Measurements from ENCODE around the gene STK24. TPM values are rescaled to one million over a fixed set of nuclear protein-coding genes. Genes with fewer than 3 reads are reported as not detected.

Gene STK24
- polyA plus RNA-seq, 5 donors: 66.5 to 85.4 (median 72.7) TPM

DNA sequence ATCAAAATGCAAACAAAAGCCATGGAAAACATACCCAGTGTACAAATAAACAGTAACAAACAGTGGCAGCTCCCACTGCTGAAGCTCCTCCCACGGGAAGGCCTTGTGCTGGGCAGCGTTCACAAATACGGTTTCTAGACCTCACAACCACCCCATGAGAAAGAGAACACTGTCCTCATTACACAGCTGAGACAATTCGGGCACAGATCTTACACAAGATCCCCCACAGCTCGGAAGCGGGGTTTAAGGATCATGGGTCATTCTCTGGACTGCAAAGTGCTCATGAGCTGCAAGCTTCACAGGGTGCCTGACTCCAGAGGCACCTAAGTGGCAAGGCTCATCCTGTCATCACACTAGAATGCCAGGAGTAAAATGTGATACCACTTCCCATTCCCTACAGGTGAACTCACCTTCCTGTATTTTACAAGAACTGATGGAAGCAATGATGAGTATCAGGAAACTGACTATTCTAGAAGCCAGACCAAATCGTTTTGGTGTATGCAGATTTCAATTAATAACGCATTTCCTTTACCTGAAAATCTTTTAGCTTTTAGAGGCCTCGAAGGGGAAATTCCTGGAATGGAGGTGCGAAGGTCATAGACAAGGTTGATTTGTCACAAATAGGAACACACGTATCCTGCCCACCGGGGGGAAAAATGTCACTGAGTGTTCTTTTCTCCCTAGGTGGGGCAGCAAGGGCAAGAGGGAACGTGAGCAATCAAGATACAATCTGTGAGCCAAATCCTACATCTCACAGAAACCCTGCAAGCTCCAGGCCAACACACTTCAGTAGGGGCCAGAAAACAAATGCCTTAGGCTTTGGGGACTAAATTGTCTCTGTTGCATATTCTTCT is 41.2 kb downstream of the STK24 start:
- DNase-seq: no peak

DNA sequence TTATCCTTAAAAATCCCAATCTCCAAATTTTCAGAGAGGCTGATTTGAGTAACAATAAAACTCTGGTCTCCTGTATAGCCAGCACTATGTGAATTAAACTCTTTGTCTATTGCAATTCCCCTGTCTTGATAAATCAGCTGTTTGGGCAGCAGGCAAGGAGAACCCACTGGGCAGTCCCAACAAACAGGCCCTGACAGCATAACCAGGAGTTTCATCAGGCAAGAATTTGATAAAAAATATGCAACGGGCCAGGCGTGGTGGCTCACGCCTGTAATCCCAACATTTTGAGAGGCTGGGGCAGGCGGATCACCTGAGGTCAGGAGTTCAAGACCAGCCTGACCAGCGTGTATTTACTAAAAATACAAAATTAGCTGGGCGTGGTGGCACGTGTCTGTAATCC is 42.1 kb downstream of the STK24 start:
- no peak for DNase-seq

DNA sequence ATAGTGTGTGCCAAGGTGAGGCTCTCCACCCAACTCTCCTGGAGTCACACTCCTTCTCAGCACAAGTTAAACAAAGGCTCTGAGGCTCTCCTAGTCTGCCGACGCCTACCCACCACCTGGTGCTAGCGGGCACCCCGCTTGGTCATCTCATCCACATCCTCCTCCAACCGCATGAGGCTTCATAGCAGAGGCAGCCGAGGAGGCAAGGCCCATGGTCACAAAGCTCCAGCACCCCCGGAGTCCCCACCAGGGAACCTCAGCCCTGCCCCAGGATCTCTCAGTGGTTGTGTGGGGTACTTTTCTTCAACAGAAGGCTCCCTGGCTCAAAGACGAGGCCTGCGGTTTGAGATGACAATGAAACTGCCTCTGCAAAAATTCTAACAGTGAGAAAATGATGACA is 43.0 kb downstream of the STK24 start:
- no peak for DNase-seq

DNA sequence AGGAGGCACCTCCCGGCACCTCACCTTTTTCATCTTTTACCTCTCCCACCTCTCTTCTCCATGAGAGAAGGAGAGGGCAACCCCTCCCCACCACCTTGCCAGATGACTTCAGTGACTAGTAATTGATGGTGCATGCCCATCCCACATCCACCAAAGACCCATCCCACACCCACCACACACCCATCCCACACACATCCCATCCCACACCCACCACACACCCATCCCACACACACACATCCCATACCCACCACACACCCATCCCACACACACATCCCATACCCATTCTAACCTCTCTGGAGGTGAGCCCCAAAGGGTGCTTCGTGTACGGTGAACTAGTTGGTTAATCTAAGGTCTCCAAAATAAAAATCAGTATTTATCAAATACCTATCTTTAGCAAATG is 44.7 kb downstream of the STK24 start:
- no peak for DNase-seq

DNA sequence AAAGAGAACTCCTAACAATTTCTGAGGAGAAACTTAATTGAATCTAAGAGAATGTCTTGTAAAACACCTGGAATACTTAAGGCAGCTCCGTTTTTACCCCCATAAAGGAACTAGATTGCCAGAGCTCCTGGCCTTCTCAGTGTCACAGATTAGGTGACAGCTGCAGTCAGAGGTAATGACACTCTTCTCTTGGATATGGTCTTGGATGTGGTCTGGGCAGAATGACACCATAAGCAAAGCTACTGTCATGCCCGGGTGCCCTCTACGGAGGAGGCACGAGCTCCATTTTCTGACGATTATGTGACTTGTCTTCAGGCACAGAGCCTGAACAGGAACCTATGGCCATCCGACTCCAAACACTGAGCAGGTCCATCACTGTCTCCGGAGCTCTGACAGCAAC is 46.7 kb downstream of the STK24 start:
- no peak for DNase-seq

DNA sequence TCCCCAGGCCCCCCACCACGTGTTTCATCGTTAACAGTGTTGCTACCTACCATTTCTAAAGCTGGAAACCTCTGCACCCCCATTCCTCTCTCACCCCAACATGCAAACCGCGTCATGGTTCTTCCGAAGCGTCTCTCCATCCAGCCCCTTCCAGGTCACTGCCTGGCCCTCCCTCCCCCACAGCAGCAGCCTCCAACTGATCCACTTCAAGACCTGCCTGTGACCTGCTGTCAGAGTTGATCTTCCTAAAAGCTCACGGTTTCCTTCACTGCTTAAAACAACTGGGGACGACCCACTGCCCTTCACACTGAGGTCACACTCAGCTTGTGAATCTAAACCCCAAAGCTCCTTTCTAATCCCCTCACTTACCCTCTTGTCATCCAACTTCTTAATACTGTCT is 47.7 kb downstream of the STK24 start:
- no peak for DNase-seq

DNA sequence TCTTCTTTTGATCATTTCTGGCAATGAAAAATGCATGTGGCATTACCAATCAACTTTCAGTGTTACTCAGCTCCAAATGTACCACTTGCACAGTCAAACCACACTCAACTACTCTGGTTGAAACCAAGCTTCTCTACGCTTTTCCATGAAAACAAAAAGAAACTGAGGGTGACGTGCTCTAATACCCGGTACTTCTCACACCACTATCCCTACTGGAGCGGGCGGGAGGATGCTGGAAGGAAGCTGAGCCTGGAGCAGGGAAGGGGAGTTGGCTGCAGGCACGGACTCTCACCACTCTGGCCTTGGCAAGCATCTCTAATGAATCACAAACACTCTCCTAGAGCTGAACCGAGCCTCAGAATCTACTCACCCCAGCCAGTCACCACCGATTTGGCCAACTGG is 48.2 kb downstream of the STK24 start:
- DNase-seq: no peak

DNA sequence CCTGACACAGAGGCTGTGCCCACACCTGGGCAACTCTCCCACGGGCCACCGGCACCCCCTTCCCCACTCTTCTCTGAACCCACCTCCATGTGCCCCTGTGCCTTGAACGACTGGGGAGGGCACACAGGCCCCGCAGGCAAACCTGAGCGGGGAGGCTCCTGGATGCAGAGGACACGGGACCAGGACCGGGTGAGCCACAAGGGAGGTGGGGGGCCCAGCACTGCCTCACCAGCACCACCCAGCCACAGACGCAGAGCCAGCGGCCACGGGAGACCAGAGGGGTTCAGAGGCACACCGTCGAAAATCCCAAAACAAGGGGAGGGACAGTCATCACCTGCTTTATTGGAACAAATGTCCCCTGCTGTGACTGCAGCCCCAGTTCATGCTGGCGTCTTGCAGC is 49.4 kb downstream of the STK24 start:
- no peak for DNase-seq

DNA sequence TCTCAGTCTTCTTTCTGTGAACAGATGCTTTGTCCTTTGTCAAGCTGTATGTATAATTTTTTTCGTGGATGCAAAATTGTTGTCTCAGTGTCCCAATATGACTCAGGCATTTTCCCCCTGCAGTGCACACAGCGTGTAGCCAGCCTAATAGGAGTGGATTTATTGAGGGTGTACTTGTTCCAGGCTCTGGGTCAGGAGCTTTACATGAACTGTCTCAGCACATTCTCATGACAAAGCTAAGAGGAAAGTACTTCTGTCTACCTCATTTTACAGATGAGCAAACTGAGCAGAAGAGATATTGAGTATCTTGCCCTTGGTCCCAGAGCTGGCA is 50.8 kb downstream of the STK24 start:
- no peak for DNase-seq

DNA sequence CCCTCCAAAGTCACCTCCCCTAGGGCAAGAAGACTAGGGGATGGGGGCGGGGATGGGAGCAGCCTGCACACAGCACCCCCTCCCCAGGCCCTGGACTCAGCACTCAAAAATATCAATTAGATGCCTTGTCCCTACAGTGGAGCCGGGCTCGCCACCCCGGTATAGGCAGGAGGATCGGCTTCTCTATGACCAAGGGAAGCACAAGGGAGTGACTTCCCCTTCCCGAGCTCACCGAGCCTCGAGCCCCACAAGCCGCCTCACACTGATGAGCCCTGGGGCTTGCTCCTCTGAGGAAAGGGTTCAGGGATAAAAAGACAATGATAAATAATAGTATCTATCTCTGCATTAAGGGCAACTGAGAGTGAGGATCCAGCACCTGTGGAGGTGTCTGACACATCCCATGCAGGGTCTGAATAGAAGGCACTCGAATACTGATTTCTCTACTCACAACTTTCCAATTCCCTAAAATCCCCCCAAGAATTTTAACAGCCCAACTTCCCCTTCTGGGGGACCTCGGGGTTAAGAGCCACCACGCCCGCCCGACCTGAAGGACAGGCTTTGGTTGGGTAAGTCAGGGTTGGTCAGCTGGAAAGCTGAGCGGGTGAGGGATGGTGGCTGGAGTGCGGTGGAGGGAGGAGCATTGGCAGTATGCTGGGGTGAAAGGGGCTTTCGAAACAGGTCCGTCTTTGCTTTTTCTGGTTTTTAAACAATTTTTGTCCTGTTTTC is 51.3 kb downstream of the STK24 start:
- no peak for DNase-seq

DNA sequence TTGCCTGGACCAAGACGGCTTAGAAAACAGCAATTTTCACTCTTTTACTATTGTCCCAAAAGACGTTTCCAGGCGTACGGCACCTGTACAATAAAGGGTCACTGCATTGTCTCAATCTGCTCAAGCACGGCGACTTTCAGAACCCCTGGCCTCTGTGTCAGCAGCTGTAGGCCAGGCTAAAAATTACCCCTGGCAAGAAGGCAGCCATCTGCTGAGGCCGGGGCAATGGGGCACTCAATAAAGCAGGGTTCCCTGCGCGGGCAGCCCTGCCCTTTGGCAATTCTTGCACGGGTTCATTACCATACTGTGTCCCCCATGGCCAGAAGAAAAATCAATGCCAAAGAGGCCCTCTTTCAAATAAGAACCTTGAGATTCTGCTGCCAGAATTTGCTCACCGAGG is 52.1 kb downstream of the STK24 start:
- DNase-seq: no peak

DNA sequence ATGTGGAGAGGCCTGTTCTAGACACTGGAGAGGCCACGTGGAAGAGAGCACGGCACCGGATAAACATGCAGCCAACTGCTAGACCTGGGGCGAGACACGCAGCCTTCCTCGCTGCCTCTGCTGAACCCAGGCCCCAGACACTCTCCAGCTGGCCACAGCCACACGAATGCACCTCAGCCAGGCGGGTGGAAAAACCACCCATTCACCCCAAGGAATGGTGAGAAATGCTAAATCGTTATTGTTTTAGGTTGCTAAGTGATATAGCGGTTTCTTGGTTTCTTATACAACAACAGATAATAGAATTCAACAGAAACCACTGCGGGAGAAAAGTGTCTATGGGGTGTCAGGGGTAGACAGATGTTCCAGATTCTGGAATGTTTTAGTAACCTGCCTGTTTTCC is 52.5 kb downstream of the STK24 start:
- DNase-seq: no peak

DNA sequence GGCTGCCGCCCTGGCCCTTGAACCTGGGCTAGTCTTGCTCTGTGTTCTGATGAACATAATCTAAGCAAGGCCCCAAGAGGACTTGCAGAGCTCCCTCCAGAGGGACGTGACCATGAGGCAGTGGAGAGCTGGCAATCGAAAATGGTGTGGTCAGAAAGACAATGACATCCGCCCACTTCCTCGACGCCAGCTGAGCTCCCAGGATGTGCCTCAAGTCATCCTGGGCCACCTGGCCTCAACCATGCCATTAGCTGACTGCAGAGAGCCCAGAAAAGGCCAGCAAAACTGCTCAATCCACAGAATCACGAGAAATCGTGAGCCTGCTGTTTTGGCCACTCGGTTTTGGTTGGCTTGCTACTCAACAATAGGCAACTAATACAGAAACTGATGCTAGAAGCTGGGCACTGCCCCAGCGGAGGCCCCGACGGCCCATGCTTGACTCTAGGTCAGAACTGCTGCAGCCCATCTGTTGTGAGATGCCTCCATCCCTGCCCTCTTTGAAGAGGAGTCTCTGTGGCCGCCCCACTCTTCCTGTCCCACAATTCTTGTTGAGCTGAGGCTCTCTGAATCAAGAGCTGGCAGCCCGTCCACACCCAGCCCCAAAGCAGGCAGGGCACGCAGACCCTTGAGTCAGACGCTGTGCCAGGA is 53.3 kb downstream of the STK24 start:
- no peak for DNase-seq

DNA sequence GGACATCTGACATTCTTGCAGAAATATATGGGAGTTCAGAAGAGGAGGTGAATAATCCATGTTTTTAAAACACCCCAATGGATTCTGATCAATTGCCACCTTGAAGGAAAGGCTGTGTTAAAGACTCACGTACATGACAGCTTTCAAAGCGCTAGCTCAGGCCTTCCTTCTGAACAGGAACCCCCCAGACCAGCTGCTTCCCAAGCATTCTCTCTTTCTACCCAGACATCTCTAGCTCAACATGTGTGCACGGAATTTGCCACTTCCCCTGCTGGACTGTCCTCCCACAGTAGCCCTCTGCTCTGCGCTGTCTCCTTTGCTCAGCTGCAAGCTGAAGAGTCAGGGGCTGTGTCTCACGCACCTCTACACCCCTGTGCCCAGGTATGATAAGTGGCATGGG is 54.5 kb downstream of the STK24 start:
- no peak for DNase-seq

DNA sequence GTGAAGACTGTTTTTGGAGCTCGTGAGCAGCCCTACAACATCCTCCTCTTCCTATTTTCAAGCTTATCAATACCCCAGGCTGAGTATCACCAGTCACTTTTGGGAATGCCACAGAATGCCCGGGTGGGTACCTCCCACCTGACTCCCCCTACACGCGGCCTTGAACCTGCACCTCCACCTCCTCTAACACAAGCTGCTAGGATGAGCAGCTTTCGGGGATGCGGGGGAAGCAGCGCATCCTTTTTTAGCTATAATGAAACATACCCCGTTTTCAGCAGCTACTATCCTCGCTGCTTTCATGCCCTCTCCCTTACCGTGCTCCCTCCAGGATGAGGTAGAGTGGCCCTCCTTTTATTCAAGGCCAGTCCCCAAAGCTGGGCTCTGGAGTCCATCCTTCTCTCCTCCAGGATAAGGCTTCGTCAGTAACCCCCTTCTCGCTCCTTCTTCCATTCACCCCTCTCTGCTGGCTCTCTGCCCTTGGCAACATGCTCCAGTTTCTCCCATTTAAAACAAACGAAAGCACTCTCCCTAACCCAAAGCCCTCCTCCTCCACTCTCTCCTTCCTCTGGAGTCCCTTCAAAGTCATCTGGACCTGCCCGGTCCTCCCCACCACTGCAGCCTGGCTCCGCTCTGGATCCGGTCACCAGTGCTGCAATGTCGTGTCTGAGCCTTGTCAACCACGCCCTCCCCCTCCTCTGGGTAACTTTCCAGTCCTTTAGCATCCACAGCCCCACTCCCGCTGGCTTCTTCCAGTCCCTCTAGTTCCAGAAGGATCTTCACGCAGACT is 55.3 kb downstream of the STK24 start:
- no peak for DNase-seq

DNA sequence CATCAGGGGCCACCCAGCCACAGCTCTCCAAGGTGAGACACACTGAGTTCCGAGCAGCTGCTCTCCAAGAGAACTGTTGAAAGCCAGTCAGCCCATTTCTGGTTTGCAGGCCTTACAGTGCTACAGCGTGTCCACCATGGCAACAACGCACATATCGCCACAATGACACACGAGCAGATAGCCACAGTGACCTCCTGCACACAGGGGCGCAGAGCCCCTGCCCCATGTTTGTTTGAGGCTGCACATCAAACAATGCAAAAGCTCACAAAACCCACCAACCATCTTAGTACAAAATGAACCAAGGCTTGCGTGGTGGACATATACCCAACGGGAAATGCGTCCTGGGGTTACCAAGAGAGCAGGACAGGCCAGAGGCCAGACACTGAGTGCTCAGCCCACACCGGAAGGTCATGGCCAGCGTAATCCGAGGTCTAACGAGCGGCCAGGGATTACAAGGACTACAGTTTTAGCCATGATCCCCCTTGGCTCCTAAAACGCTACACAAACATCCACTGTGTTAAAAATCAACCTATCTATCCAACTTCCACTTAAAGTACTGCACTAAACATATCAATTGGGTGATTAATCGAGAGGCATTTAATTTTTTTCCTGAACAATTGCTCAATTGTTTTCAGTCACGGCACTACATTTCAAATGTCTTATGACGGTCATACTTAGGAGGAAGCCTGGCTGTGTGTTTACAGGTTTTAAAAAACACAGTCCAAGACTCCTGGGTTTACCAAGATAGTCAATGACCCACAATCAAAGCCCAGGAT is 56.0 kb downstream of the STK24 start:
- no peak for DNase-seq

DNA sequence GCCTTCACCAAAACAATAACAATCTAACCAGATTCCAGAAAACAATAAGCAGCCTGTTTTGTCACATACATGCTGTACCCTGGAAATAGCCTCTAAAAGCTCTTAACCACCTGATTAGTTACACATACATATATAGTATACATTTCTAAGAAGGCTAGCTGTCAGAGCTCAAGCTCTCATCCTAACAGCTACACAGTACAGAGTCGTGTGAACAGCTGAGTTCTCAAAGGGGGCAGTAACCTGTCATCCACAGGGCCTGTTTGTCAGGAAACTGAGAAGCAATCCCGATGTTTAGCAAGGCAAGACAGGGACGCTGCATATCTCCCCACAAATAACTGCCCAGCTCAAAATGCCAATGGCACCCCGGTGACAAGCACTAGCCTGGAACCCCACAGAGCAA is 56.9 kb downstream of the STK24 start:
- no peak for DNase-seq

DNA sequence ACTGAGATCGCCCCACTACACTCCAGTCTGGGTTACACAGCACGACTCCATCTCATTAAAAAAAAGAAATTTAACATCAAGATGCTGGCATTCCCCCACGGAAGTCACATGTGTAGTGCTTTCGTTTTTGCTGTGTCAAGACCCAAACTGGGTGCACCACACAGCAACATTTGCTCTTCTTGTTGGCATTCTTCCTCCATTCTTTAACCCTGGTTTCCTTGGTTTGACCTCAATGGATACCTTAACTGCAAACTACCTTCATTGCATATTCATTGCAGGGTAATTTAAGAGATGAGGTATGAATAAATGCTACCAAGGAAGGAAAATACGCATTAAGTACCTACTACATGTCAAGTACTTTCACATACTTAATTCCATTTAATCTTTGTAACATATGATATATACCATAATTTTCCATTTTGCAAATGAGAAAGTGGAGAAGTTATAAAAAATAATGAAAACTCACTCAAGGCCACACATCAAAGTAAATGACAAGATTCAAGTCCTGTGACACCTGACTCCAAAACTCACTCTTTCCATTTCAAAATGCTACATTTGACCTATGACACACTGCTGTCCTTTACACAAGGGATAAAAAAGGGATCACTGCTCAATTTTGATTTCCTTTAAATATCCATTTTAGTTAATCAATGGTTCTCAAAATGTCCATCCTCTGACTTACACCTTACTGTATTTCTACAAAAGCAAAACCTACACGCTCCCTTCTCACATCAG is 59.2 kb downstream of the STK24 start:
- DNase-seq: no peak

DNA sequence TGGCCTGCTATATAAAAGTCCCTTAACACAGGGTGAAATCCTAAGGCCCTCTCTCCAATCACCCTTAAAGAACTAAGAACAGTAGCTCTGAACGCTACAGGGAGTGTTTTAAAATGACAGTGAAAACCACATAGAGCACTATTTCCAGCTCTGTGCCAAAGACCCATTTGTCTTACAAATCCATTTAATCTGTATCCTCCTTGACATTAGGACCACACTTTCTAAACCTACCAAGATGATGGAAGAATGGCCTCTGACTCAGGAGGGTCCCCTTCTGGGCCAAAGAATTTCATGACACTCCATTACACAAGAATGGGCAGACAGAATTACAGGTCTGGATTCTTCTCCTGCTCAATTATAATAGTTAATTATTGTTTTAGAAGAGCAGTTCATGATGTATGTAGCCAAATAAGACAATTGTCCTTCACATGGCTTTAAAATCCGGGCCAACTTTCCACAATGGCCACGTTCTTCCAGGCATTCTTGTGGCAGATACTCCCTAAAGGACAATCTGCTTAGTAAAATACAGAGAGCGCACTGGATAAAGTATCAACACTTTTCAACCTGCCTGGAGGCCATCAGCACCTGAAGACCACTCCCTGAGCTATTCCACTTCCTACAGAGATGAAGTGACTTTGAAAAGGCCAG is 61.0 kb downstream of the STK24 start:
- DNase-seq: no peak

DNA sequence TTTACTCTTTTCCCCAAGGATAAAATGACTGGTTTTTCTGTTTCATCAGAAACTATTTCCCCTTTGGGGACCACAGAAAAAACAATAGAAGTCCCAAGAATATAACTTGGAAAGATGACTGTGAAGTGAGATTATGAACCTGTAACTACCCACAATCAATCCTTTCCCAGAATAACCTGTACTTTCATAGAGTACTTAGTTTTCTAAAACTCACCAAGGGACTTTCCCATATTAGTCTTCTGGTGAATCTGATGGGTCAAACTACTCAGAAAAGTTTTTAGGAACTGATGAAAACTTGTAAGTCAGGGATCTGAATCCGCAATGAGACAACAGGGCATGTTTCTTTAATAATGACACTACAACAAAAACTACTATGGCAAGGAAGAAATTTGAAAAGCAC is 62.6 kb downstream of the STK24 start:
- DNase-seq: no peak

Data from right lung (tissue), 5 donors.